GM19467 (cell line): ENCODE measurements around the gene PLPPR2.
"Not testable (repeated sequence)": the region's sequence is repeated elsewhere in the genome, so short reads cannot be mapped to it uniquely, and the experiment has no call there.

Experiments
- ATAC-seq: cut with Tn5 transposase; IDR thresholded peaks from one replicate; pipeline ENCODE4 v1.9.1; 2021; ENCODE audit warnings: mild to moderate bottlenecking, moderate library complexity; ENCODE audit not compliant: unreplicated experiment

PLPPR2 gene

DNA sequence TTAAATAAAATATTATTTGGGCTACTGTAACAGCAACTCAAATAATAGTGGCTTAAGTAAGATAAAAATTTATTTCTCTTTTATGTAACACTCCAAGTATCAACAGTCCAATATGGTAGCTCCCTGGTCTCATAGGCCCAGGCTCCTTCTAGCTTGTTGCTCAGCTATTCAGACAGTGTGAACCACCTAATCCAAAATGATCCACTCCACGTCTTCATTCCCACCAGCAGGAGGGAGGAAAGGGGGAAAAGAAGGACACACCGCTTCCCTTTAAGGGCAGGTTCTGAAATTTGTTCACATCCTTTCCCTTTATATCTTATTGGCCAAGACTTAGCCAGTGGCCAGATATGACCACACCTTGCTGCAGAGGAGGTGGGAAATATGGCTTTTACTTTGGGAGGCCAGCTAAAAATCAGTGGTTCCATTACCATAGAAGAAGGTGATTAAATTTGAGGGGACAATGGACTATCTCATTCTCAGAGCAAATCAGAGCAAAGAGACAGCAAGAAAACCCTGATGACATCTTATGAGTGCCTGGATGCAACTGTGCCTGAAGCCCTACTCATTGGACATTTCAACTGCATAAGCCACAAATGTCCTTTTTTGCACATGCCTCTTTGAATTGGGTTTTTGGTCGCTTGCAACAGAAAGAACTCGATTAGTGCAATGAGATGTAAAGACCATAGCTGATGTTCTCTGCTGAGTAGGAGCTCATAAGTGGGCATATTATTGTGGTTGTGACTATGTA is 35.9 kb downstream of the PLPPR2 start:
- no peak for ATAC-seq

DNA sequence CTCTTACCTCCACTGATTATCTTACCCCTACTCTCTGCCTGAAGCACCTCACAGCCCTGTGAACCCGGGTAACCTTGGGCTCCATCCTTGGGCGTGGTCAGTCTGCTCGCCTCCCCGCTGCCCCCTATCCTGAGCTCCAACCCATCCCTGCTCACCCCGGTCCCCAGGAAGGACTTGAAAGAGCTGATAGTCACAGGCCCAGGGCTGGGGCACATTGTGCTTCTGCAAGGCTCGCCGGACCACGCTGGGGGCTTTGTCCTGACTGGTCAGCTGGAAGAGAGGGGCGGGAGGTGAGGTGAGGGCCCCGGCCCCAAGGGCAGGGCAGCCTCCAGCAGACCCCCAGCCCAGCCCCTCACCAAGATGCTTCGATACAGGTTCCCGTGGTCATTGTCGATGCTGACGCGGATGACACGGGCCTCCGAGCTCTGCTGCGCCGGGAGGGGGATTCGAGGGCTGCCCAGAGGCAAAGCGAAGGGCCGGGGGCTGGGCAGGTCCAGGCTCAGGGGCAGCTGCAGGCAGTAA is 41.9 kb downstream of the PLPPR2 start:
- no peak for ATAC-seq

DNA sequence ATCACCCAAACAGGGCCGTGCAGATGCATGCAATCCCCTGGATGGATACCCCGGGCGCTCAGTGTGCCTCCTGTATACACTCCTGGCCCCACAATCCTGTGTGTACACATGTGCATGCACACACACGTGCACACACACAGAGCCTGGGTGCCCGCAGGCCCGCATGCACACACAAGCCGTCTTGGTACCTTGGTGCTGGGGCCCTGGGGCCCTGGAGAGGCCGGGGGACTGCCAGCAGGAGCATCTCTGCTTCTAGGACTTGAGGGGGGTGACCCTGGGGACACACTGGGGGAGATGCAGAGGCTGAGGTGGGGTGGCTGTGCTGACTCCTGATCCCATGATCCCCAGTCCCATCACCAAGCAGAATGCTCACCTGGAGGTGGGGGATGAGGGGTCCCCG is 44.4 kb downstream of the PLPPR2 start:
- no peak for ATAC-seq

DNA sequence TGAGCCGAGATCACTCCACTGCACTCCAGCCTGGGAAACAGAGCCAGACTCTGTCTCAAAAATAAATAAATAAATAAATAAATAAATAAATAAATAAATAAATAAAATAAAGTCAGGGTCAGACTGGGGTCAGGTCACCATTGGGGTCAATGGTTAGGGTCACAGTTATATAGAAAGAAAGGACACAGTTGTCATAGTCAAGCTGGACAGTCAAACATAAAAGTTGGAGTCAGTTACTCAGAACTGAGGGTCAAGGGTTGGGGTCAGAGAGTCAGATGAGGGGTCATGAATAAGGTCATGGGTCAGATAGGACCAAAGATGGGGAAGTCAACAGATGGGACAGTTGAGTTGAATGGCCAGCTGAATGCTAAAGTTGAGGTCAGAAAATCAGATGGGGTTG is 45.6 kb downstream of the PLPPR2 start:
- ATAC-seq, result no peak

DNA sequence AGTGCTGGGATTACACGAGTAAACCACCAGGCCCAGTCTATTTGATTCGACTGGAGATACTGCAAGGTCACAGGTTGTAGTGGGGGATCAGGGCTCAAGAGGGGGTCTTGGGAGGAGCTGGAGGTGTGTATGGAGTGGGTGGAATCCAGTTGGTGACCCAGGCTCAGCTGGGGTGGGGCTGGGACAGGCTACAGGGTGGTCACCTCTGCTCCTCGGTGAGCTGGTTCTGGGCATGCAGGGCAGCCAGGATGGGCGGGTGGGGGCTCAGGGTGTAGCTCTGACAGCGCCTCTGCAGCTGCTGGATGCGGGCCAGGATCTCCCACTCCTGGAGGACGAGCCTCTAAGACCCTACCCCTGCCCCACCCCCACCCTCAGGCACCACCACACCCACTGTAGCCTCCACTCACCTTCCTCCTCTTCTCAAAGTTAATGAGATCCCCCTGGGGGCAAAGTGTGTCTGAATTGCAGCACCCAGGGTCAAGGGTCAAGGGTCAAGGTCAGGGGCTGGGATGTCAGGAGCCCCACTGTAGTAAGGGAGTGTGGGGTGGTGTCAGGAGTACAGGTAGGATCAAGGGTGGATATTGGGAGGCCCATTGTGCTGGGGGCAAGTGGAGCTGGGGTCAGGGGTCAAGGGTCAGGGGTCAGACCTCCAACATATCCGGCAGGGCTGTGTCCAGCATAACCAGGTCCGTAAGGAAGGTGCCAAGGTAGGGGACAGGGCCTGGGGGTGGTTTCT is 46.7 kb downstream of the PLPPR2 start:
- no peak for ATAC-seq

DNA sequence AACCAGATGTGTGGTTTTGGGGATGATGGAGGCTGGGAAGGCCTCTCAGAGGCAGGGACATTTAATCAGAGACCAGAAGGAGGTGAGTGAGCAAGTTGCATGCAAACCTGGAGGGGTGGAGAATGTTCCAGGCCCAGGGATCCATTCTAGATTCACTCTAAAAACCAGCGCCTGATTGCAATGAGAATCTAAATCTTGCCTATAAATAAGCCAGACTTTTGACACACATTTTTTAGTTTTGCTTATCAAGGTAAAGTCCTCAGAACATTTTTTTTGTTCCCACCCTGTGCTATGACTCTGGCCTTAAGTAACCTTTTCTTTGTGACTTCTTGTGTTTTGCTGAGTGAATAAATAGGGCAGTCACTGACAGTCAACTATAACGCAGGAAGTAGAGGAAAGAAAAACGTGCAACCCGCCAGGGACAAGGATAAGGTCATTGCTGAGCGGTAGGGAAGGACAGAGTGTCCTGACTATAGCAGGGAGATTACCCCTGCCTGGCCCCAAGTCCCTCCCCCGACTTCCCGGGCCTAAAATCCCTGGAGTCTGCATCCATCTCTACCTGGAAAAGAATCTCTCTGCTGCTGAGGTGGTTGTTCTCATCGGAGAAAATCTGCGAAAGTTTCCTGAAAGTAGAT is 49.5 kb downstream of the PLPPR2 start:
- ATAC-seq, result no peak

DNA sequence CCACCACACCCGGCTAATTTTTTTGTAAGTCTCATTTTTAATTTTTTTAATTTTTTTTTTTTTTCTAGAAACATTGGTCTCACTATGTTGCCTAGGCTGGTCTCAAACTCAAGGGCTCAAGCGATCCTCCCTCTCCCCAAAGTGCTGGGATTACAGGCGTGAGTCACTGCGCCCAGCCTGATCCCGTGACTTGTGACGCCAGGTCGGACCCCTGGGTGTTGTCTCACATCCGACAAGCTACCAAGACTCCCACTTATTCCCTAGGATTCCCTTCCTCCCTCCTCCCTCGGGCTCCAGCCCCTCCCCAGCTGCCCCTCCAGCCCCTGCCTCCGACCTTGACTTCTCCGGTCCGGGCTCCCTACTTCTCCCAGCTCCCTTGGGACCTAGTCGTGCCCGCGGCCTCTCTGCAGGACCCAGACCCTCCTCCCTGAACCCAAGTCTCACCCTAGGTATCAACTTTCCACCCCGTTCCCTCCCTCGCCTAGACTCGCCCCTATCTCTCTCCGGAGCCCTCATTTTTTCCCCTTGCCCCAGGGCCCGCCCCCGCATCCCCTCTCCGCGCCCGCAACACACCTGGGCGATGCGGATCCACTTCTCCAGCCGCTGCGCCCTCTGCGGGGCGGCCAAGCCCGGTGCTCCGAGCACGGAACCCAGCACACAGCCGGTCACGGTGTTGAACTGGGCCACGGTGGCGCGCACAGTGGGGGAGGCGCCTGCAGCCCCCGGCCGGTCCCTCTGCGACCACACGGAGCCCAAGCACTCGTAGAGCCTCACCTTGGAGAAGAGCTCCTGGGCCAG is 50.8 kb downstream of the PLPPR2 start:
- ATAC-seq, result no peak

DNA sequence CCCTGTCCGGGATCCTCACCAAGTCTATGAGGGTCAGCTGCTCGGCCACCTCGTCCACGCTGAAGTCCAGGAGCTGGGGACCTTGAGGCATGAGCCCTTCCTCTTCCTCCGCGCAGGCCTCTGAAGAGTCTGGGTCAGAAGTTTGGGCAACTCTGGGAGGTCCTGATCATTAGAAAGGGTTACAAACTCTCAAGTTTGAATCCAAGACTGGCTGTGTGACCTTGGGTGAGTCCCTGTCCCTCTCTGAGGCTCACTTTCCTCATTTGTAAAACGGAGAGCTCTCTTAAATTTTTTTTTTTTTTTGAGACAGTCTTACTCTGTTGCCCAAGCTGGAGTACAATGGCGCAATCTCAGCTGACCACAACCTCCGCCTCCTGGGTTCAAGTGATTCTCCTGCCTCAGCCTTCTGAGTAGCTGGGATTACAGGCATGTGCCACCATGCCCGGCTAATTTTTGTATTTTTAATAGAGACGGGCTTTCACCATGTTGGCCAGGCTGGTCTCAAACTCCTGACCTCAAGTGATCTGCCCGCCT is 51.5 kb downstream of the PLPPR2 start:
- not testable (repeated sequence) for ATAC-seq

DNA sequence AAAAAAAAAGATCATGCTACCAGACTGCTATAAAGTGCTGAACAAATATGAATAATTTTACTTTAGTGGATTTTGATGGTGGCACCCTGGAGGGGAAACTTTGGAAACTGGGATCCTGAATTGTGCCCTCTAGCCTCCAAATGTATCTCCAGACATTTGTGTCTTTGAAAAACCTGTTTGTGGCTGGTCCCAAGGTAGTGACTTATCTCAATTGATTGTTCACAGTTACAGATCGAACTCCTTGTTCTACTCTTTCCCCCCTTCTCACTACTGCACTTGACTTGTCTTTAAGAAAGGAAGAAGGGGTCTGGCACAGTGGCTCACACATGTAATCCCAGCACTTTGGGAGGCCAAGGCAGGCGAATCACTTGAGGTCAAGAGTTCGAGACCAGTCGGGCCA is 53.4 kb downstream of the PLPPR2 start:
- ATAC-seq, result no peak

DNA sequence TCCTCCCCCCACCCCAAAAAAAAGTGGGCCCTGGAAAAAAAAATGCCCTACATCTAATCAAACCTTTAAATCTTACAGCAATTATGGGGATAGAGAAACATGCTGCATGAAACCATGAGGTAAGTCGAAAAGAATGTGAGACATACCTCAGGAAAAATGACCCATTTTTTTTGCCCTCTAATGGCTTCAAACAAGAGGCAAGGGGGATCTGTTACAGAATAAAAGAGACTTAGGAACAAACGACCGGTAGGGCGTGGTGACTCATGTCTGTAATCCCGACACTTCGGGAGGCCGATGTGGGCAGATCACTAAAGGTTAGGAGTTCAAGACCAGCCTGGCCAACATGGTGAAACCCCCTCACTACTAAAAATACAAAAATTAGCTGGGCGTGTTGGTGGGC is 55.5 kb downstream of the PLPPR2 start:
- ATAC-seq, result no peak

DNA sequence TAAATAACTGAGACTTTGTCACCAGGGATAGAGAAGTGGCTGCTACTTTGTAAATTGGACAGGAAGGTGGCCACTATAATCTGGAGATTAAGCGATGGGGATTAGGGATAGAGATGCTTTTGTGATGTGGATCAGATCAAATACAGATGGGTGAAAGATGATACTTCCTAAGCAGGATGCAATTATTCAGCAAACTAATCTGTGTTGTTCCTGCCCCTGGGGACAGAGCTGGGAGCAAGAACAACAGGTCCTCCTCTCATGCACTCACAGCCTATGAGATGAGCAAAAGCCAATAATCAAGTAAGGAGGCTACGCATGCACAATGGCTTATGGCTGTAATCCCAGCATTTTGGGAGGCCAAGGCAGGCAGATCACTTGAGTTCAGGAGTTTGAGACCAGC is 59.3 kb downstream of the PLPPR2 start:
- ATAC-seq, result no peak
